Sigmoid colon (tissue), 3 donors: ENCODE measurements around the gene HNRNPCL1.

Experiments used
- POLR2A ChIP-seq, 2 donors: fragments of 450-650 bp; IDR thresholded peaks; one replicate each; pipeline ENCODE4 v1.6.1; 2016; ENCODE audit warnings: antibody characterized with exemption in 2 of 2, mild to moderate bottlenecking in 2 of 2, moderate library complexity in 2 of 2
- TF ChIP-seq, protein P1 (sequence below), 4 experiments: fragments of 450-650 bp in 3 of 4; fragments of 200-600 bp in 1 of 4; IDR thresholded peaks; one replicate each; pipeline ENCODE4 v1.5.1; 2016 to 2019; ENCODE audit warnings: antibody characterized with exemption in 4 of 4, mild to moderate bottlenecking in 3 of 4, moderate library complexity in 2 of 4

- TF ChIP-seq, protein P1, sequence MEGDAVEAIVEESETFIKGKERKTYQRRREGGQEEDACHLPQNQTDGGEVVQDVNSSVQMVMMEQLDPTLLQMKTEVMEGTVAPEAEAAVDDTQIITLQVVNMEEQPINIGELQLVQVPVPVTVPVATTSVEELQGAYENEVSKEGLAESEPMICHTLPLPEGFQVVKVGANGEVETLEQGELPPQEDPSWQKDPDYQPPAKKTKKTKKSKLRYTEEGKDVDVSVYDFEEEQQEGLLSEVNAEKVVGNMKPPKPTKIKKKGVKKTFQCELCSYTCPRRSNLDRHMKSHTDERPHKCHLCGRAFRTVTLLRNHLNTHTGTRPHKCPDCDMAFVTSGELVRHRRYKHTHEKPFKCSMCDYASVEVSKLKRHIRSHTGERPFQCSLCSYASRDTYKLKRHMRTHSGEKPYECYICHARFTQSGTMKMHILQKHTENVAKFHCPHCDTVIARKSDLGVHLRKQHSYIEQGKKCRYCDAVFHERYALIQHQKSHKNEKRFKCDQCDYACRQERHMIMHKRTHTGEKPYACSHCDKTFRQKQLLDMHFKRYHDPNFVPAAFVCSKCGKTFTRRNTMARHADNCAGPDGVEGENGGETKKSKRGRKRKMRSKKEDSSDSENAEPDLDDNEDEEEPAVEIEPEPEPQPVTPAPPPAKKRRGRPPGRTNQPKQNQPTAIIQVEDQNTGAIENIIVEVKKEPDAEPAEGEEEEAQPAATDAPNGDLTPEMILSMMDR (IDR thresholded peaks at IDR 0.05): no peak
- no peak for TF ChIP-seq POLR2A (IDR thresholded peaks at IDR 0.05)
These were observed 3.3 kb upstream of the HNRNPCL1 start for GRCh38 chr1:12851779-12852178.
